ENCODE measurements around the gene TBXAS1. TPM values are rescaled to one million over a fixed set of nuclear protein-coding genes. Genes with fewer than 3 reads are reported as not detected.

Gene TBXAS1
- total RNA-seq, 1 donor from 2014 or later, result 0.26 TPM

- FAIRE-seq (no peak), DNase-seq (ENCODE audit: low read depth) (no peak)
- no peak for TF ChIP-seq CTCF (IDR thresholded peaks at IDR 0.05; ENCODE audit: insufficient read depth, low read length, severe bottlenecking)
- no peak overlapping the region for H3K4me3 ChIP-seq (ENCODE audit: low read depth, low read length)
- H3K36me3 ChIP-seq (ENCODE audit: control insufficient read depth, insufficient read depth, low read length), result no peaks in the 10 kb centered on the region
- H3K27me3 ChIP-seq (ENCODE audit: control insufficient read depth, insufficient read depth, low read length), result no peaks in the 10 kb centered on the region
Observed at GRCh38 chr7:139860090-139860775, 31.2 kb downstream of the TBXAS1 start.

- no peak overlapping the region for H3K4me3 ChIP-seq (ENCODE audit: low read depth, low read length)
- H3K36me3 ChIP-seq (ENCODE audit: control insufficient read depth, insufficient read depth, low read length), result no peaks in the 10 kb centered on the region
- DNase-seq (ENCODE audit: low read depth) (no peak), FAIRE-seq (no peak)
- H3K27me3 ChIP-seq (ENCODE audit: control insufficient read depth, insufficient read depth, low read length), result no peaks in the 10 kb centered on the region
- TF ChIP-seq CTCF (IDR thresholded peaks at IDR 0.05; ENCODE audit: insufficient read depth, low read length, severe bottlenecking), result no peak
Observed at GRCh38 chr7:139861803-139862202, 32.7 kb downstream of the TBXAS1 start.

GRCh38 chr7:139866047-139866837 lies 37.2 kb downstream of the TBXAS1 start:
- no peak overlapping the region for H3K4me3 ChIP-seq (ENCODE audit: low read depth, low read length)
- H3K36me3 ChIP-seq (ENCODE audit: control insufficient read depth, insufficient read depth, low read length), result no peaks in the 10 kb centered on the region
- FAIRE-seq (no peak), DNase-seq (ENCODE audit: low read depth) (no peak)
- no peak for TF ChIP-seq CTCF (IDR thresholded peaks at IDR 0.05; ENCODE audit: insufficient read depth, low read length, severe bottlenecking)
- H3K27me3 ChIP-seq (ENCODE audit: control insufficient read depth, insufficient read depth, low read length), result no peaks in the 10 kb centered on the region

- FAIRE-seq (no peak), DNase-seq (ENCODE audit: low read depth) (no peak)
- no peak overlapping the region for H3K4me3 ChIP-seq (ENCODE audit: low read depth, low read length)
- H3K36me3 ChIP-seq (ENCODE audit: control insufficient read depth, insufficient read depth, low read length), result no peaks in the 10 kb centered on the region
- no peaks in the 10 kb centered on the region for H3K27me3 ChIP-seq (ENCODE audit: control insufficient read depth, insufficient read depth, low read length)
- TF ChIP-seq CTCF (IDR thresholded peaks at IDR 0.05; ENCODE audit: insufficient read depth, low read length, severe bottlenecking), result no peak
Observed at GRCh38 chr7:139867847-139868246, 38.8 kb downstream of the TBXAS1 start.

- DNase-seq (ENCODE audit: low read depth), result no peak
- TF ChIP-seq CTCF (IDR thresholded peaks at IDR 0.05; ENCODE audit: insufficient read depth, low read length, severe bottlenecking), result no peak
Observed at GRCh38 chr7:139869886-139870285, 40.8 kb downstream of the TBXAS1 start.

More at GRCh38 chr7:139869886-139870285, 40.8 kb downstream of the TBXAS1 start:
- no peak overlapping the region for H3K4me3 ChIP-seq (ENCODE audit: low read depth, low read length)
- H3K27me3 ChIP-seq (ENCODE audit: control insufficient read depth, insufficient read depth, low read length), result no peaks in the 10 kb centered on the region
- no peak for FAIRE-seq
- H3K36me3 ChIP-seq (ENCODE audit: control insufficient read depth, insufficient read depth, low read length), result no peaks in the 10 kb centered on the region

Measured in bronchial epithelial cell (primary cell).